ENCODE results near the gene WIPF3.

Gene WIPF3

DNA sequence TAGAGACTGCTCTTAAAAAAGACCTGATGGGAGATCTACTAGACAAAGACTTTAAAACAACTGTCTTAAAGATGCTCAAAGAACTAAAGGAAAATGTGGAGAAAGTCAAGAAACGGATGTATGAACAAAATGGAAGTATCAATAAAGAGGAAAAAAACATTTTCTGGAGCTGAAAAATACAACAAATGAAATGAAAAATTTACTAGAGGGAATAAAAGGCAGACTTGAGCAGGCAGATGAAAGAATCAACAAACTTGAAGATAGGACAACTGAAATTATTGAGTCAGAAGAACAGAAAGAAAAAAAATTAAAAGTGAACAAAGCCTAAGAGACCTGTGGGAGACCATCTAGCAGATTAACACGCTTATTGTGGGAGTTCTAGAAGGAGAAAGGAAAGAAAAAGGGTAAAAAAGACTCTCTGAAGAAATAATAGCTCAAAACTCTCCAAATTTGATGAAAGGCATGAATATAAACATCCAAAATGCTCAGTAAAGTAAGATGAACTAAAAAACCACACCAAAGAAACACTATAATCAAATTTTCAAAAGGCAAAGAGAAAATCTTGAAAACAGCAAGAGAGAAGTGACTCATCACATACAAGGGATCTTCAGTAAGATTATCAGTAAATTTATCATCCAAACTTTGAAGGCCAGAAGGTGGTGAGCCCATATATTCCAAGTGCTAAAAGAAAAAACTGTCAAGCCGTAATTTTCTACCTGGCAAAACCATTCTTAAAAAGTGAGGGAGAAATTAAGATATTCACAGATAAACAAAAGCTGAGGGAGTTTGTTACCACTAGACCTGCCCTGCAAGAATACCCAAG is 100.1 kb downstream of the WIPF3 start:
- in situ Hi-C loops (cut with HindIII; ENCODE audit: low sequenced_read_pairs), result no loop called here

DNA sequence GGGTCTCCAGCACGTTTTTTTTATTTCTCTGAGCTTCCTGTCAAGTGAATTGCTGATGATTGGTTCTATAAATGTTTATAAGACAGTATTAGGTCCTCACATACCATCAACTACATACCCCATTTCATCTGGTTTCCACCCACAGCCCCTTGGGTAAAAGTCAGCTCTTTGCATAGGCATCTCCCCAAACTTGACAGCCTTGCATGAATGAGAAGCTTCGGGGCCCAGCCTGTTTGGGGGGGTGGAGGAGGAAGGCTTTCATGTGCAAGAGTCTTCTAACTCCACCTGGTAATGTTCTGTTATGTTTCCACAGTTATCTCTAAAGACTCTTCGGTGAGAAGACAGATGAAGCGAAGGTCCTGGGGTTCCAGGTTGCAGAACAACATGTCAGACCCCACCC is 107.9 kb downstream of the WIPF3 start:
- in situ Hi-C loops (cut with HindIII; ENCODE audit: low sequenced_read_pairs), result no loop called here

DNA sequence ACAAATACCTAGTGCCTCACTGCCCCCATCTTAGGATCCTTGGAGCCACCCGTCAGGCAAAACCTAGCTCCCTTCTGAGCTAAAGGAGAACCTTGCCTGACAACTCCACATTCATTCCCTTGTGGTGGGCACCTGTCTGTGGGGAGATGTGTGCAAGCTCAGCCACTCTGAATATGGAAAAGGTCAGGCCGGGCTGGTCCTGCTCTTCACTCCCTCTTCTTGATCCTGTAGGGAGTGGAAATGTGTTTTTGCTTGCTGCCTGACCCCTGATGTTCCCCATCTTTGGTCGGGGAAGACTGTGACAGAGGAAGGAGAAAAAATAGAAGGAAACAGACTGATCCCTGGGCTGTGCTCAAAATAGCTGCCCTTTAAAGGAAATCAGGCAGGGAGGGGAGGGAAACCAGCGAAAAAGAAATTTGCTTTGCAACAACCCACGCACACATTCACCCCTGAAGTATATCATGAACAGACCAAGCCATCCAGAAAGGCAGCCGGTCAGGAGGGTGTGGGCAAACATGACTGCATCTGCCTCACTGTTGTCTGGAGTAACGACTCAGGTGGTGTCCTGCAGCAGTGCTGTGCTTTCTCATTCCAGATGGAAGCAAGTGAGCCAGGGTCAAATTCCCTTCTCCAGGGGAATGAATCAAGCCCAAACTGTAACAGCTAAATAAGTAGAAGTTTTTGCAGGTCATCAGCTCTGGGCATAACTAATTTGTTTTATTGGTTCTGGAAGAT is 109.3 kb downstream of the WIPF3 start:
- in situ Hi-C loops (cut with HindIII; ENCODE audit: low sequenced_read_pairs), result no loop called here

DNA sequence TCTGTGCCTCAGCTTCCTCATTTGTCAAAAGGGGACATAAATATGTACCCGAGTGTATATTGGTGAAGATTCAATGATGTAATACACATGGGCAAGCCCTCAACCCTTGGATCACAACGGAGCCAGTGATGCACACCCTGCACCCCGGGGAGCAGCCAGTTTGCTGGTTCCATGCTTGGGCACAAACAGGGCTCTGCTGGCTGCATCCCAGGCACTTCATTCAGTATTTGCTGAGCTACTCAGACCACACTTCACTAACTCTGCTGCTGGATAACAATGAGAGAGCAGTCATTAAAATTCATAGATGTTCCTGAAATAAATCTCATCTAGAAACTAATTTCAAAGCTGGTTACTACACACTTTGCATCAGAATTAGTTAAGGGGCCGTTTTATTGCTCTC is 111.3 kb downstream of the WIPF3 start:
- in situ Hi-C loops (cut with HindIII; ENCODE audit: low sequenced_read_pairs), result no loop called here

DNA sequence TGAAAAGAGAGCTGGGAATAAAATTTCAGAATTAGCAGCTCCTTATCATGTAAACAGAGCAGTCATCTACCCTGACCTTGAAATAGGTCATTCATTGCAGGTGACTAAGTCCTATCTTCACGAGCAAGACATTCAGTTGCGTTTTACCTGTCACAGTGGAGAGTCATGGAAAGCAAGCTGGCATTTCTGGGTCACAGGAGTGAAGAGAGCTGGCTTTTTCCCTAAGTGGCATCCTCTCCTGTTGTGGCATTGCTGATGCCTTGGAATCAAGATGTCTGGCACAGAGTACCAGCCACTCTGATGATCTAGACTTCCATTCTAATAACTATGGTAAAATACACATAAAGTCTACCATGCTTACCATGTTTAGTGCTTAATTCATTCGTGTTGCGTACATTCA is 112.5 kb downstream of the WIPF3 start:
- in situ Hi-C loops (cut with HindIII; ENCODE audit: low sequenced_read_pairs), result no loop called here

DNA sequence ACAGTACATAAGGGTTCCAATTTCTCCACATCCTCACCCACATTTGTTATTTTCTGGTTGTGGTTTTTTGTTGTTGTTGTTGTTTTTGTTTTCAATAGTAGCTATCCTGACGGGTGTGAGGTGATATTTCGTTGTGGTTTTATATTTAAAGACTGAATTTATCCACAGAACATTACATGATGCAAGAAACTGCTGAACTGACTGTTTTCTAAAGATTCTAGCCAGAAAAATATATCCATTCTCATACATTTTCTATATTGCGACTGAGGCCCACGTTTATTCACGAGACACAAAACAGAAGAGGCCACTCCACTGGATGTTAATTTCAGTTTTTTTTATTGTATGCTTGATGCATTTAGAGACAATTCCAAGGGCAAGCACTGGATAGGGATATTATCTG is 113.5 kb downstream of the WIPF3 start:
- in situ Hi-C loops (cut with HindIII; ENCODE audit: low sequenced_read_pairs), result no loop called here

DNA sequence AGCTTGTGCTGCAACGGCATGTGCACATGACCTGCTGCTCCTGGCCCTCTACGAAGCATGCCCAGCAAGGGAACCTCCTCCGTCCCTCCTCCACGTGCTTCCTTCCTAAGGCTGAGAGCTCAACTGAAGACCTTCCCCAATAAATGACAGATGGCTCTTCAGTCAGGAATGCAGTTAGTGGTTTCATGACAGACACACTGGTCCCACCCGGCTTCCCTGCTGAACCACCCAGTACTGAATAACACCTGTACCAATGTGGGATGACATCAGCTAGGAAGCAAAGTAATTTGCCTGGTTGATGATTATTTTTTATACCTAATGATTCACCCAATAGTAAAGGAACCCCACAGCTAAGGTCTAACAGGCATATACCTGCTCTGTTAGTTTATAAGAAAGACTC is 114.2 kb downstream of the WIPF3 start:
- in situ Hi-C loops (cut with HindIII; ENCODE audit: low sequenced_read_pairs), result no loop called here

DNA sequence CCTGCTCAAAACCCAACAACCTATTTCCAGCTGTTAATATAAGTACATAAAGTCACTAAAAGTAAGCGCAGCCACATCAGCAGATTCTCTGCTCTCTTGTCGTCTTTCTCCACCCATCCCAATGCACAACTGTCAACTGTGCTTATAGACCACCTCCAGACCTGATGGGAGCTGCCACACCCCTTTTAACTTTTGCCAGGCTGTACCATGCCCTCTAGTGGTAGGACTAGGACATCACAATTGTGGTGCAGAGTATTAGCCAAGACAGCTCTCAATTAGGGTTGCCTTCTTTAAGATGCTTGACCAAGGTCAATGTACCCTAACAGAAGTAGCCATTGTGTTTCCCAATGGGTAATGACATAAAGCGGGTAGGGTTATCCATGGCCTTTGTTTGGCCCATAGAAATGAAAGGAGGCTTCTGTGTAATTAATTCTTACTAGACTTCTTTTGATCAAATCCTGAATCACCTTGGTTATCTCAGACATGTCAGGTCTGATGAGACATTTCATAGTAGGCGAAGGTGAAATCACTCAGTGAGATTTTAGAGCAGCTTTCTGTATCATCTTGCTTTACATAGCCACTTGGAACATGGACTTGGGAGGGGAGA is 115.2 kb downstream of the WIPF3 start:
- in situ Hi-C loops (cut with HindIII; ENCODE audit: low sequenced_read_pairs), result no loop called here

DNA sequence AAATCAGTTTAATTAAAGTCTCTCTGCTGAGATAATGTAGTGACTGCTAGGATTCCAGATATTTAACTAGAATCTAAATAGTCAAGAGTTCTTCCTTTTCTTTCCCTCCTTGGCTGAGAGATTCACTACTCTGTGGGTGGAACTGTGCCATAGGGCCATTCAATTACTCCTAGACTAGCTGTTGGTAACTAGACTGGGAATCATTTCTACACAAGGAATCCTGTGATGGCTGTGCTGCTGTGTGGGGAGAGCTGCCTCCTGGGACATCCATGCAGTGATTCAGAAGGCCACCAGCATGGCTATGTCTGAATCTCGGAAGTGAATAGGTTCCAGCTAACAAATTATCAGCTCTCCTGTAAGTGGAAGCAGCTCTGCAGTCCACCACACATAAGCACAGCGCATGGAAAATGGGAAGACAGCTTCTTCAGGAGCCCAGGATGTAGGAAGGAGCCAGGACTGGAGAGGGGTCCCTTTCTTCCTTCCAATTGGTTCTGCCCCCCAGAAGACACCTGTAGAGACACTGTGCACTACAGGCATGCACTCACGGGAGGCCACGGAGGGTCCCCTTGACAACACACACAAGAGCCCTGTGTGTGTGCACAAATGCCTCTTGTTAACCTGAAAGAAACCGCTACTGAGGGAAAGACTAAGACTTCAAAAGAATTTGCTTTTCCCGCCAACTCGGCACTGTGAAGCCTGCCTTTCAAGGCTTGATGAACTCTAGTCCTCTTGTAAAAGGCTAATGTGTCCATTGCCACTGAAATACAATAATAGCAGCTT is 116.8 kb downstream of the WIPF3 start:
- in situ Hi-C loops (cut with HindIII; ENCODE audit: low sequenced_read_pairs), result no loop called here

DNA sequence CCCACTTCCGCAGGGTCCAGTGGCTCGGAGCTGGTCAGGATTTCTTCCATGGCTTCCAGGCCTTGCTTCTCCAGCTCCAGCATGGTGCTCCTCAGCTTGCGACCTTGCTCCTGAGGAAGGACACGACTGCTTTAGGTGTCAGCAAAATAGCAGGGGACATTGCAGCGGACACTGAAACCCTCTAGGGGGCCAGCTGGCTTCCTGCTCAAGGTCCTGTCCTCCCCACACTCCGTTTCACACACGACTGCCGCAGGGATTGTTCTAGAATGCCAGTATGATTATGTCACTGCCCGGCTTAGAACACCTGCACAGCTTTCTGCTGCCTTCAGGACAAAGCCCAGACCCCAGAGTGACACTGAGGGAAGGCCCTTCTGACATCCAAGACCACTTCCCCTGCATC is 117.7 kb downstream of the WIPF3 start:
- in situ Hi-C loops (cut with HindIII; ENCODE audit: low sequenced_read_pairs), result no loop called here

DNA sequence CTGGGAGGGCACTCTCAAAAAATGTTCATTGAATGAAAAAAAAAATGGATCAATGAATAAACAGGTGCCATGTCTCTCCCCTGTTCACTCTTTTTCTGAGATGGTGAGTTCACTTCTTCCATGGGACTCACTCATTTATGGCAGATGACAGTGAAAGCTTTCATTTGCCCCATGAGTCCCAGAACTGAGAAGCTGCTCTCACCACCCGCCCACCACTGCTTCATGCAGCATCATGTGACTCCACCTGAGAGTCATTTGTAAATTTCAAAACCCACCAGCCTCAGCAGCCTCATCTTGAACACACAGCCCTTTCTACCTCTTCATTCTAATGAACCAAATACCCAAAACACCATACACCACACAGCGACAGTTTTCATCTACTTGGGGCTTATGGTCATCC is 118.4 kb downstream of the WIPF3 start:
- in situ Hi-C loops (cut with HindIII; ENCODE audit: low sequenced_read_pairs), result no loop called here

DNA sequence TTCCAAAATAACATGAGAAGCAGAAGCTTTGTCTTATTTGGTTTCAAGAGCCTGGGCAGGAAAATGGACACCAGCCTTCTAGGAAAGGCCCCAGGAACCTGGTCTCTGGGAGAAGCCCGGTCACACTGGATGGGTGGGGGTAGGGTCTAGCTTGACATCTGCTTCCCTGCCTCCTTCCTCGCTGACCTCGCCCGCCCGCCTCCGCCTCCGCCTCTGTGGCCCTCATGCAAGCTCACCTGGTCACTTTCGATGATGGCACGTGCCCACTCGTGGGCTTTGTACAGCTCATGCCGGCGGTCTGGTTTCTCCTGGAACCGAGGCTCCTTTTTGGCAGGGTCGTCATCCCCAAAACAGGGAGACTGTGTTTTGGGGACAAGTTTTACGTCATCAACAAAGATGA is 119.9 kb downstream of the WIPF3 start:
- in situ Hi-C loops (cut with HindIII; ENCODE audit: low sequenced_read_pairs), result no loop called here

DNA sequence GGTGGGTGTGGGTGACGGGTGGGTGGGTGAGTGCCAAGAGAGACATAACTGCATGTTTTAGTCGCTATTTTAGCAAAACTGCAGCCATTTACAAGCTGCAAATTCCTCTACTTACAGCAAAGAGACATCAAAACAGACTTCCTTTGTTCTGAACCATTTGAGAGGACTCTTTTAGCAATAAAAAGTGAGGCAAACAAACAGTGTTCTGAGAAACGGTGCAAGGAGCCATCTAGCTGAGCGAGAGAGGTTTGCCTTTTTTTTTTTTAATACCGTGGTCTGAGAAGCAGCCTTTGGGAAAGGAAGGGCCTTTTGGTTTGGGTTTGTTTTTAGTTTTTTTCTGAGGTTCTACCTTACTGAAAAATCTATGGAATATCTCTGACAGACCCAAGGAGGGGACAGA is 120.4 kb downstream of the WIPF3 start:
- in situ Hi-C loops (cut with HindIII; ENCODE audit: low sequenced_read_pairs), result no loop called here

DNA sequence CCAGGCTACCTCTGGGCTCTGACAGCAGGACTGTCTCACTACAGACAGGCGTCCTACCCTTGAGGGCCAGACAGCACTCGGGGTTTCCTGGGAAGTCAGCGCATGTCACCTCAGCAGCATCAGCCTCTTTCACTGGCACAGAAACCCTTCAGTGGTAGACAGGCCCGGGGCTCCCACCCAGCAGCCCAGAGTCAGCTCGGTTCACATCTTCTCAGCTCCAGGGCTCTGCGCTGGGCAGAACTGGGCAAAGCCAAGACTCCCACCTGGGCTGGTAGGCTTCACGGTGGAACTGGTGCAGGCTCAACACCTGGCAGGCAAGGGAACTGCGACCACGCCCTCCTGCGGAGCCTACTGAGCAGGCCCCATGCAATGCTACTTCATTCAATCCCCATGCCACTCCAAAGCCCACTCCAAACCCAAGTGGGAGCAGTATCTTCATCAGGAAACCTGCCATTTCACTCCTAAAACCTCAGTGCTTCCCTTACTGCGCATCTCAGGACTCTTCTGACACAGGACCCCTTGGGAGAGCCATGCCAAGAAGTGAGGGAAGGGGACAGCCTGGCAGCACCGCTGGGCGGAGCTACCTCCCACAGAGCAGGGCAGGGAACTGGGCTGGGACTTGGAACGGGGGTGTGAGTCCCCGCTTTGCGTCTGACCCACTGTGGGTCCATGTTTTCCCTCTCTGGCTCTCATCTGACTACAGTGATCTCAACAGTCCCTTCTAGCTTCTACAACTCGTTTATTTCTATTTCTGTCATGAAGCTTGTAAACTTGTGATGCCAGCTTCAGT is 122.9 kb downstream of the WIPF3 start:
- in situ Hi-C loops (cut with HindIII; ENCODE audit: low sequenced_read_pairs), result no loop called here

DNA sequence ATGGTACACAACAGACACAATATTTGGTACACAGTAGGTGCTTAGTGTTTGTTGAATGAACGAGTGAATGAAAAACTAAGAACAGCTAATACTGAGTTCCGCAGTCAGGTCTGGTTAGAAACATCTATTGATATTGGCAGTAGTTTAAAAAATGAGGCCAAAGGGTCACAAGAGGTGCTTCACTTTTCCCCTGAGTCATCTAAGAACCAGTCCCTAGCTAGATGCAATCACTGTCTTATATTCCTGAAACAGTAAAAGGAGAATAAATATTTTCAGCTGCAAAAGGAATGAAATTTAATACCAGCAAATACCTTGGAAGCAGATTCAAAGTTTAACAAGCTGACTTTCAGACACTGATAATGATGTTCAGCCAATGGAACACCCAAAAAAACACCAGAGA is 128.8 kb downstream of the WIPF3 start:
- in situ Hi-C loops (cut with HindIII; ENCODE audit: low sequenced_read_pairs), result no loop called here

DNA sequence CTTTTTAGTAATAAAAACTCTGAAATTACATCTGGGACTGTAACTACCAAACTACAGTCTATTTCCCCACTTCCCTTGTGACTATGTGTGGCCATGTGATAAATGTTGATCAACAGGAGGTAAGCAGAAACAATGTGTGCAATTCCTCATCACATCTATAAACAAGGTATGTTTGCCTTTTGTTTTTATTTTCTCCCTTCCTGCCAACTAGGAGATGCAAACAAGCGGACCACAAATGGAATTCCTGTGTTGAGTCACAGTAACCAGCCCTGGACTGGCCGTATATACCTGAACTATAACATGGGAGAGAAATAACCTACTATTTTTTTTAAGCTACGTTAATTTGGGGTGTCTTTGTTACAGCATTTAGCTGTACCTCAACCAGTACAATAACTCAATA is 130.8 kb downstream of the WIPF3 start:
- in situ Hi-C loops (cut with HindIII; ENCODE audit: low sequenced_read_pairs), result no loop called here

DNA sequence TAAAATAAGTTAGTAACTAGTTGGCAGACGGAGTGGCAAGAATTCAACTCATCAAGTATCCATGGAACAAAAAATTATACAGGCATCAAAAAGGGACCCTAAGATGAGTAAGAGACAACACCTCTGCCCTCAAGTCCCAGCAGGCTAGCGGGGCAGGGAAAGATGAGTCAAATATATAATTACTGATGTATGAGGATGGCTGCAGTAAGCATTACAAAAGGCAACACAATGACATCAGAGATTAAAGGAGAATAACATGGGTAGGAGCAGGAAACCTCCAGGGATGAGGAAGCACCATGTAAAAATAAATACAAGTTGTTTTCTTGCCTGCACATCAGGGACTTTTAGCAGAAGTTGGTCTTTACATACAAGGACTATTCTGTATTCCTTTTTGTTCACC is 133.9 kb downstream of the WIPF3 start:
- in situ Hi-C loops (cut with HindIII; ENCODE audit: low sequenced_read_pairs), result no loop called here

DNA sequence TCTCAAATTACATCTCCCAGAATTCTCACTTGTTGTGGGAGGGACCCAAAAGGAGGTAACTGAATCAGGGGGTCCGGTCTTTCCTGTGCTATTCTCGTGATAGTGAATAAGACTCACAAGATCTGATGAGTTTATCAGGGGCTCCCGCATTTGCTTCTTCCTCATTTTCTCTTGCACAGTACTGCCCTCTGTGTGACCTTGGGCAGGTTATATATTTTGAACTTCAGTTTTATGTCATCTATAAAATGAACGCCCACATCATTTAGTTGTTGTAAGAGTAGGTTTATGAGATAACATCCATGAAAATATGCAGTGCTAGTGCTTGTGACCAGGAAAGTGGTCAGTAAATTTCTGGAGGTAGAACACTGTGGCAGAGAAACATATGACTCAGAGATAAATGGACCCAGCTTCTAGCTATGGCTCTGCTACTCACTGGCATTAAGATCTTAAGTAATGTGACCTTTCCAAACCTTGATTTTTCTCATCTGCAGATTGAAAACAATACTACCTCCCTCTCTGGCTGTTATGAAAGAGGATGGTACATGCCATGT is 139.0 kb downstream of the WIPF3 start:
- in situ Hi-C loops (cut with HindIII; ENCODE audit: low sequenced_read_pairs), result no loop called here

DNA sequence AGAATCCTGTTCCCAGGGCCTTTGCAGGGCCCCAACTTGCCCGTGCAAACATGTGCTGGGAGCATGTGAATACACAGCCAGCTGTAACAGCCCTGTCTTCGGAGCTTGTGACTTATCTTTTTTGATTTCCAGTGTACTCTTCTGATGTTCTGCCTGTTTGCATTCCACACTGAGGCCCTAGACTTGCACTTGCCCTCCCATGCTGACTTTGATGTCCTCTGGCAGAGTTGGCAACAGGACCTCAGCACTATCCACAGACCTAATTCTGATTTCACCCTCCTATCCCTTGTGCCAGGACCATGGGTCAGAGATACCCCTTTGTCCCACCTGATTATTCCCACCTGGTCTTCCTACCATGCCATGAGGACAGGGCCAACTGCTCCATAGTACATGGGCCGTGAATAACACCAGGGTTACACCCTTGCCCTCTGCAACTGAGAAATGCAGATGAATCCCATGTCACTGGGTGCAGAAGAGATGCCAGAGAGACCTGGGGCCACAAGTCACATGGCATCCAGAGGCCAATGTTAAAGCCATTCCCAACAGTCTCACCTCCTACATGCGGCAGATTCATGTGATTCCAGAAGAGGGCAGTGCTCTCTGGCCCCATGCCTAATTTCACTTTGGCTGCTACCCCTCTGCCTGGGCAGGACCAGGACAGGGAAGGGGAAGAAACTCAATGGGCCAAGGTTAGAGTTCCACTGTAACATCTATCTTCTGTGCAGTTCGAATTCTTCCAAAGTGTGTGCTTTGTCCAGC is 140.3 kb downstream of the WIPF3 start:
- in situ Hi-C loops (cut with HindIII; ENCODE audit: low sequenced_read_pairs), result no loop called here

DNA sequence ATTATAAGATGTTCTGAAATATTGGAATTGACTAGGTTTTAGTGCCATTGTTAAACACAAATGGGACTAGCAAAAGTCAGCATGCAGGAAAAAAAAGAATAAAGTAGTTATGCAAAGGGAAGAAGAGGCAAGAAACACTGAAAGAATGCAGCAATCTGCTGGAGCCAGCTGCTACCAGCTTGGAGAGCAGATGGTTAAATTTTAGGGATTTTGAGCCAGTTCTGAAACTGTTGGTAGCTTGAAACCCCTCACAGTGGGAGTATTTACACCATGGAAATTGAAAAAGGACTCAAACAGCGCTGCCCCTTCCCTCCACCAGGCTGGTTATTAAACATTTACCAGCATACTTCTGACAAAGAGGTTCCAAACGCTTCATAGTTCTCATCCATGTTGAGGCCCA is 142.3 kb downstream of the WIPF3 start:
- in situ Hi-C loops (cut with HindIII; ENCODE audit: low sequenced_read_pairs), result no loop called here
